MM.1S (cell line): ENCODE data around the gene FBXL20.
"Not testable (repeated sequence)": the region's sequence is repeated elsewhere in the genome, so short reads cannot be mapped to it uniquely, and the experiment has no call there.

Experiments
- DNase-seq: peaks from one replicate; pipeline ENCODE4 v3.0.0-alpha.2; 2015
- H2AFZ ChIP-seq: fragments of 300-600 bp; sonication (generic); 2 replicates; pipeline ENCODE4 v1.6.0; 2016; ENCODE audit warnings: antibody characterized with exemption, low read length
- H3F3A ChIP-seq: fragments of 300-600 bp; sonication (generic); 2 replicates; pipeline ENCODE4 v1.6.1; 2016; ENCODE audit warnings: mild to moderate bottlenecking, antibody characterized with exemption, low read length, moderate library complexity, mixed read lengths; ENCODE audit not compliant: insufficient read depth
- H3K27ac ChIP-seq: fragments of 300-600 bp; sonication (generic); 2 replicates; pipeline ENCODE4 v1.5.1; 2016; ENCODE audit warnings: mild to moderate bottlenecking, low read length
- H3K27me3 ChIP-seq: fragments of 300-600 bp; sonication (generic); replicated peaks from 2 replicates; pipeline ENCODE4 v1.6.0; 2016; ENCODE audit warnings: low read length; ENCODE audit not compliant: insufficient read depth
- H3K36me3 ChIP-seq: fragments of 300-600 bp; sonication (generic); replicated peaks from 2 replicates; pipeline ENCODE4 v1.6.1; 2016; ENCODE audit warnings: mild to moderate bottlenecking, low read length, mixed read lengths; ENCODE audit not compliant: insufficient read depth
- H3K4me1 ChIP-seq: fragments of 300-600 bp; sonication (generic); 2 replicates; pipeline ENCODE4 v1.6.1; 2016; ENCODE audit warnings: low read length, mixed read lengths
- H3K4me2 ChIP-seq: fragments of 300-600 bp; sonication (generic); 2 replicates; pipeline ENCODE4 v1.6.0; 2016; ENCODE audit warnings: low read depth, low read length
- H3K4me3 ChIP-seq: fragments of 300-600 bp; sonication (generic); 2 replicates; pipeline ENCODE4 v1.5.1; 2016; ENCODE audit warnings: low read length, mixed read lengths
- H3K79me2 ChIP-seq: fragments of 300-600 bp; sonication (generic); 2 replicates; pipeline ENCODE4 v1.6.1; 2016; ENCODE audit warnings: mixed run types, low read length, mixed read lengths
- H3K9ac ChIP-seq: fragments of 300-600 bp; sonication (generic); 2 replicates; pipeline ENCODE4 v1.6.1; 2016; ENCODE audit warnings: low read length, mixed read lengths
- H3K9me2 ChIP-seq: fragments of 300-600 bp; sonication (generic); replicated peaks from 2 replicates; pipeline ENCODE4 v1.6.1; 2016; ENCODE audit warnings: mild to moderate bottlenecking, low read length, mixed read lengths; ENCODE audit not compliant: insufficient read depth
- H3K9me3 ChIP-seq: fragments of 300-600 bp; sonication (generic); replicated peaks from 2 replicates; pipeline ENCODE4 v1.6.1; 2016; ENCODE audit warnings: mild to moderate bottlenecking, low read length, mixed read lengths; ENCODE audit not compliant: insufficient read depth
- H4K20me1 ChIP-seq: fragments of 300-600 bp; sonication (generic); 2 replicates; pipeline ENCODE4 v1.6.1; 2016; ENCODE audit warnings: mild to moderate bottlenecking, low read length, moderate library complexity, mixed read lengths; ENCODE audit not compliant: insufficient read depth
- CTCF ChIP-seq: fragments of 300-600 bp; sonication (generic); IDR thresholded peaks from 2 replicates; pipeline ENCODE4 v1.5.1; 2016; ENCODE audit warnings: antibody characterized with exemption, low read length, mixed read lengths
- EZH2 ChIP-seq: fragments of 300-600 bp; sonication (generic); optimal IDR thresholded peaks from 2 replicates; pipeline ENCODE3; 2017; ENCODE audit warnings: low read depth, mild to moderate bottlenecking, antibody characterized with exemption, low read length, mixed read lengths
- EZH2phosphoT487 ChIP-seq: fragments of 300-600 bp; sonication (generic); IDR thresholded peaks from 2 replicates; pipeline ENCODE4 v1.6.1; 2018; ENCODE audit warnings: antibody characterized with exemption, low read length

FBXL20 gene

GRCh38 chr17:39335704-39336223, 65.7 kb downstream of the FBXL20 start:
- no peaks in the 10 kb centered on the region for H3K9me2 ChIP-seq
- H3K9me3 ChIP-seq: no peaks in the 10 kb centered on the region
- H3K27ac ChIP-seq: no peak overlapping the region
- H2AFZ ChIP-seq: no peak overlapping the region
- no peak for TF ChIP-seq CTCF
- no peak for TF ChIP-seq EZH2
- no peak for TF ChIP-seq EZH2phosphoT487
- H3K27me3 ChIP-seq: no peaks in the 10 kb centered on the region
- no peak for DNase-seq
- H4K20me1 ChIP-seq: no peaks in the 10 kb centered on the region
- no peak overlapping the region for H3K9ac ChIP-seq
- H3K36me3 ChIP-seq: no peaks in the 10 kb centered on the region
- no peaks in the 10 kb centered on the region for H3K4me1 ChIP-seq
- H3K4me3 ChIP-seq: no peak overlapping the region
- no peak overlapping the region for H3K4me2 ChIP-seq
- no peaks in the 10 kb centered on the region for H3F3A ChIP-seq
- H3K79me2 ChIP-seq: no peaks in the 10 kb centered on the region

- H3K9ac ChIP-seq, H2AFZ ChIP-seq, H3K4me1 ChIP-seq, H3K4me3 ChIP-seq, H3K27ac ChIP-seq, H3K9me2 ChIP-seq, H3K27me3 ChIP-seq, DNase-seq, H4K20me1 ChIP-seq, H3K36me3 ChIP-seq, H3K4me2 ChIP-seq, H3K79me2 ChIP-seq, H3K9me3 ChIP-seq, H3F3A ChIP-seq: not testable (repeated sequence)
Measured at GRCh38 chr17:39334008-39334744, 67.2 kb downstream of the FBXL20 start.

- H3K9me3 ChIP-seq: no peaks in the 10 kb centered on the region
- H3K9ac ChIP-seq: no peak overlapping the region
- no peaks in the 10 kb centered on the region for H4K20me1 ChIP-seq
- H2AFZ ChIP-seq: no peak overlapping the region
- TF ChIP-seq EZH2 (no peak), CTCF (no peak), EZH2phosphoT487 (no peak)
- no peak overlapping the region for H3K4me2 ChIP-seq
- H3K36me3 ChIP-seq: no peaks in the 10 kb centered on the region
- H3K4me3 ChIP-seq: no peak overlapping the region
- H3K27ac ChIP-seq: no peak overlapping the region
- H3K79me2 ChIP-seq: no peaks in the 10 kb centered on the region
- H3K4me1 ChIP-seq: no peaks in the 10 kb centered on the region
- DNase-seq: no peak
- H3F3A ChIP-seq: no peaks in the 10 kb centered on the region
- H3K27me3 ChIP-seq: no peaks in the 10 kb centered on the region
- H3K9me2 ChIP-seq: no peaks in the 10 kb centered on the region
Measured at GRCh38 chr17:39332092-39332491, 69.3 kb downstream of the FBXL20 start.

- Histone ChIP-seq H3K27ac (no peak overlapping the region), H3K9me3 (no peaks in the 10 kb centered on the region), H2AFZ (no peak overlapping the region), H3F3A (no peaks in the 10 kb centered on the region), H4K20me1 (no peaks in the 10 kb centered on the region), H3K4me1 (no peaks in the 10 kb centered on the region), H3K79me2 (no peaks in the 10 kb centered on the region), H3K4me2 (no peak overlapping the region), H3K27me3 (no peaks in the 10 kb centered on the region), H3K4me3 (no peak overlapping the region), H3K9me2 (no peaks in the 10 kb centered on the region), H3K36me3 (no peaks in the 10 kb centered on the region), H3K9ac (no peak overlapping the region)
- DNase-seq: no peak
- TF ChIP-seq EZH2phosphoT487 (no peak), EZH2 (no peak), CTCF (no peak)
Measured at GRCh38 chr17:39328815-39329214, 72.6 kb downstream of the FBXL20 start.
